Suppressor macrophage (primary cell): Measurements from ENCODE around the gene TNIK.
"Not testable (repeated sequence)": the region's sequence is repeated elsewhere in the genome, so short reads cannot be mapped to it uniquely, and the experiment has no call there.

ENCODE experiments used
- DNase-seq, 4 experiments: peaks; one replicate each; pipeline ENCODE4 v3.0.0-alpha.2; 2020 to 2022

TNIK gene

GRCh38 chr3:171121801-171122200 is 338.4 kb downstream of the TNIK start:
- DNase-seq: peak in 1 of 4 experiments; percentile 34

GRCh38 chr3:171119402-171119801 is 340.8 kb downstream of the TNIK start:
- not testable (repeated sequence) for DNase-seq

- not testable (repeated sequence) for DNase-seq
Measured at GRCh38 chr3:171118993-171119392, 341.2 kb downstream of the TNIK start.

GRCh38 chr3:171116824-171117395 is 343.3 kb downstream of the TNIK start:
- peak in 3 of 4 experiments; percentile 37 to 49 (median 45) for DNase-seq

GRCh38 chr3:171116365-171116764 is 343.8 kb downstream of the TNIK start:
- no peak for DNase-seq

- no peak for DNase-seq
Measured at GRCh38 chr3:171115667-171116066, 344.5 kb downstream of the TNIK start.

GRCh38 chr3:171113716-171114115 is 346.5 kb downstream of the TNIK start:
- DNase-seq: no peak

- DNase-seq: no peak
Measured at GRCh38 chr3:171110715-171111114, 349.5 kb downstream of the TNIK start.

- no peak for DNase-seq
Measured at GRCh38 chr3:171108066-171108465, 352.1 kb downstream of the TNIK start.

GRCh38 chr3:171103185-171103584 is 357.0 kb downstream of the TNIK start:
- no peak for DNase-seq

- DNase-seq: no peak
Measured at GRCh38 chr3:171101982-171102641, 358.1 kb downstream of the TNIK start.

- DNase-seq: no peak
Measured at GRCh38 chr3:171099911-171100310, 360.3 kb downstream of the TNIK start.

GRCh38 chr3:171095063-171095462 is 365.1 kb downstream of the TNIK start:
- no peak for DNase-seq

GRCh38 chr3:171094411-171094810 is 365.8 kb downstream of the TNIK start:
- DNase-seq: no peak

GRCh38 chr3:171093462-171093861 is 366.7 kb downstream of the TNIK start:
- DNase-seq: no peak

- DNase-seq: no peak
Measured at GRCh38 chr3:171092467-171092911, 367.7 kb downstream of the TNIK start.

GRCh38 chr3:171090321-171090720 is 369.9 kb downstream of the TNIK start:
- DNase-seq: no peak

- peak; percentile 5 to 26 (median 15) for DNase-seq
Measured at GRCh38 chr3:171088964-171089754, 371.0 kb downstream of the TNIK start.

GRCh38 chr3:171088496-171088895 is 371.7 kb downstream of the TNIK start:
- DNase-seq: no peak

GRCh38 chr3:171086914-171087313 is 373.3 kb downstream of the TNIK start:
- DNase-seq: no peak

GRCh38 chr3:171077261-171077660 is 382.9 kb downstream of the TNIK start:
- no peak for DNase-seq

- DNase-seq: peak in 2 of 4 experiments; percentile 48 to 56
Measured at GRCh38 chr3:171072432-171072831, 387.8 kb downstream of the TNIK start.

- DNase-seq: no peak
Measured at GRCh38 chr3:171068658-171069057, 391.5 kb downstream of the TNIK start.

- DNase-seq: no peak
Measured at GRCh38 chr3:171066206-171066605, 394.0 kb downstream of the TNIK start.
